H1 (cell line): ENCODE results near the gene TCAIM. TPM values are rescaled to one million over a fixed set of nuclear protein-coding genes. Genes with fewer than 3 reads are reported as not detected.

Source experiments
- CTCF ChIA-PET: fragments of 300-600 bp; sonication (Branson Sonifier 250); formaldehyde crosslinking; loops from one replicate; lab custom pipeline; 2021; ENCODE audit not compliant: partially characterized antibody; lab: Charles Lee
- POLR2A ChIA-PET: fragments of 300-600 bp; sonication (Branson Sonifier 250); formaldehyde crosslinking; loops from one replicate; lab custom pipeline; 2021; ENCODE audit warnings: inconsistent platforms; ENCODE audit not compliant: partially characterized antibody; lab: Charles Lee
- DNase-seq, 2 experiments: peaks; one replicate each; pipeline versions ENCODE4 v3.0.0 to v3.0.0-alpha.2; 2010 to 2022; ENCODE audit warnings: low spot score in 2 of 2, low read depth in 1 of 2, mixed read lengths in 1 of 2
- FAIRE-seq: peaks from 2 replicates; lab custom pipeline; 2011; peaks lifted over from hg19 to GRCh38; lab: Jason Lieb, UNC
- H2AFZ ChIP-seq: 2 replicates; pipeline ENCODE4 v1.8.1; 2012; ENCODE audit warnings: low read length, inconsistent platforms
- H2AK5ac ChIP-seq: 2 replicates; pipeline ENCODE4 v1.6.1; 2013; ENCODE audit warnings: low read depth, low read length
- H2BK120ac ChIP-seq: replicated peaks from 2 replicates; pipeline ENCODE3; 2013; ENCODE audit warnings: low read depth, low read length, inconsistent platforms
- H2BK12ac ChIP-seq: 2 replicates; pipeline ENCODE4 v1.6.1; 2013; ENCODE audit warnings: low read depth, low read length
- H2BK15ac ChIP-seq: 2 replicates; pipeline ENCODE4 v1.6.1; 2013; ENCODE audit warnings: low read length
- H2BK20ac ChIP-seq: 2 replicates; pipeline ENCODE4 v1.6.1; 2013; ENCODE audit warnings: low read length
- H2BK5ac ChIP-seq: 2 replicates; pipeline ENCODE4 v1.6.1; 2013; ENCODE audit warnings: low read depth, low read length
- H3K14ac ChIP-seq: 2 replicates; pipeline ENCODE4 v1.6.1; 2013; ENCODE audit warnings: inconsistent platforms; ENCODE audit not compliant: insufficient read length
- H3K18ac ChIP-seq: 2 replicates; pipeline ENCODE4 v1.6.1; 2013; ENCODE audit warnings: low read length; ENCODE audit errors: extremely low read depth
- H3K23ac ChIP-seq: 2 replicates; pipeline ENCODE4 v1.6.1; 2013; ENCODE audit warnings: inconsistent platforms; ENCODE audit not compliant: insufficient read length
- H3K23me2 ChIP-seq: 2 replicates; pipeline ENCODE4 v1.6.1; 2013; ENCODE audit warnings: low read depth, low read length
- H3K27ac ChIP-seq: 2 replicates; pipeline ENCODE4 v1.6.1; 2011; ENCODE audit warnings: low read depth, low read length, inconsistent platforms
- H3K27me3 ChIP-seq, 4 experiments: replicated peaks in 1 of 4; 1 replicate in 1 of 4; 2 replicates in 3 of 4; pipeline versions ENCODE4 v1.6.1 to v1.8.1; 2011 to 2013; ENCODE audit warnings: low read length in 3 of 4, mild to moderate bottlenecking in 3 of 4, inconsistent platforms in 2 of 4, mixed read lengths in 2 of 4, moderate library complexity in 1 of 4; ENCODE audit not compliant: control insufficient read depth in 3 of 4, insufficient read depth in 3 of 4; ENCODE audit errors: extremely low read depth in 1 of 4
- H3K36me3 ChIP-seq, 4 experiments: 2 replicates each; pipeline versions ENCODE4 v1.6.1 to v1.8.1; 2011 to 2013; ENCODE audit warnings: mild to moderate bottlenecking in 4 of 4, low read length in 3 of 4, moderate library complexity in 2 of 4, control low read depth in 1 of 4, inconsistent platforms in 1 of 4; ENCODE audit not compliant: insufficient read depth in 4 of 4, control insufficient read depth in 2 of 4
- H3K4ac ChIP-seq: replicated peaks from 2 replicates; pipeline ENCODE3; 2013; ENCODE audit warnings: low read length, low read depth, mixed read lengths, inconsistent platforms; ENCODE audit not compliant: insufficient read length
- H3K4me1 ChIP-seq, 4 experiments: replicated peaks in 1 of 4; 1 replicate in 1 of 4; 2 replicates in 3 of 4; pipeline versions ENCODE4 v1.6.1 to v1.8.1; 2011 to 2013; ENCODE audit warnings: low read length in 3 of 4, inconsistent platforms in 2 of 4, mixed read lengths in 1 of 4; ENCODE audit not compliant: insufficient read depth in 4 of 4, control insufficient read depth in 3 of 4
- H3K4me2 ChIP-seq, 2 experiments: 2 replicates each; pipeline versions ENCODE4 v1.6.1 to v1.8.1; 2011 to 2013; ENCODE audit warnings: low read depth in 2 of 2, low read length in 2 of 2, control low read depth in 1 of 2, inconsistent platforms in 1 of 2, mild to moderate bottlenecking in 1 of 2; ENCODE audit not compliant: insufficient read depth in 1 of 2
- H3K4me3 ChIP-seq, 4 experiments: fragments of 200-600, 300-600 bp in 1 of 4; sonication (generic), shearing (Covaris generic), sonication (Bioruptor Twin) in 1 of 4; 2 replicates each; pipeline versions ENCODE4 v1.5.1 to v1.8.1; 2011 to 2016; ENCODE audit warnings: low read length in 4 of 4, low read depth in 3 of 4, control low read depth in 2 of 4, inconsistent platforms in 2 of 4, mild to moderate bottlenecking in 2 of 4, mixed read lengths in 1 of 4, moderate library complexity in 1 of 4; ENCODE audit not compliant: insufficient read depth in 2 of 4; ENCODE audit errors: extremely low read depth in 1 of 4
- H3K56ac ChIP-seq: replicated peaks from 2 replicates; pipeline ENCODE3; 2013; ENCODE audit warnings: low read depth, mild to moderate bottlenecking, mixed read lengths, low read length, inconsistent platforms; ENCODE audit not compliant: insufficient read length
- H3K79me1 ChIP-seq: 2 replicates; pipeline ENCODE4 v1.6.1; 2013; ENCODE audit warnings: low read depth, low read length, control low read depth
- H3K79me2 ChIP-seq, 2 experiments: 2 replicates each; pipeline versions ENCODE4 v1.6.1 to v1.8.1; 2012 to 2013; ENCODE audit warnings: low read length in 2 of 2, mild to moderate bottlenecking in 2 of 2, inconsistent platforms in 1 of 2; ENCODE audit not compliant: insufficient read depth in 2 of 2, control insufficient read depth in 1 of 2
- H3K9ac ChIP-seq, 4 experiments: replicated peaks in 1 of 4; 1 replicate in 1 of 4; 2 replicates in 3 of 4; pipeline versions ENCODE4 v1.6.1 to v1.8.1; 2011 to 2013; ENCODE audit warnings: low read depth in 3 of 4, low read length in 3 of 4, control low read depth in 2 of 4, mild to moderate bottlenecking in 2 of 4, moderate library complexity in 2 of 4, inconsistent platforms in 1 of 4; ENCODE audit errors: extremely low read depth in 1 of 4
- H3K9me3 ChIP-seq, 2 experiments: 2 replicates each; pipeline versions ENCODE4 v1.6.1 to v1.8.1; 2012 to 2013; ENCODE audit warnings: mild to moderate bottlenecking in 2 of 2, moderate library complexity in 2 of 2, control low read depth in 1 of 2, inconsistent platforms in 1 of 2, low read depth in 1 of 2, low read length in 1 of 2, mixed read lengths in 1 of 2; ENCODE audit not compliant: insufficient read depth in 2 of 2
- H4K20me1 ChIP-seq, 2 experiments: replicated peaks in 1 of 2; 2 replicates each; pipeline versions ENCODE3 to v1.8.1; 2011 to 2013; ENCODE audit warnings: inconsistent platforms in 2 of 2, low read length in 2 of 2, mild to moderate bottlenecking in 1 of 2; ENCODE audit not compliant: insufficient read depth in 2 of 2, control insufficient read depth in 1 of 2
- H4K5ac ChIP-seq: 2 replicates; pipeline ENCODE4 v1.6.1; 2013; ENCODE audit warnings: low read length, low read depth, mixed read lengths, inconsistent platforms; ENCODE audit not compliant: insufficient read length
- H4K8ac ChIP-seq: 2 replicates; pipeline ENCODE4 v1.8.0; 2013; ENCODE audit warnings: mild to moderate bottlenecking, moderate library complexity, low read length, inconsistent platforms; ENCODE audit not compliant: insufficient read depth; ENCODE audit errors: extremely low read depth
- H4K91ac ChIP-seq: replicated peaks from 2 replicates; pipeline ENCODE3; 2013; ENCODE audit warnings: low read length, mixed read lengths, inconsistent platforms; ENCODE audit not compliant: insufficient read length
- ASH2L ChIP-seq: fragments of 200-600, 300-600 bp; sonication (generic); IDR thresholded peaks from one replicate; pipeline ENCODE4 v1.7.1; 2017; ENCODE audit warnings: low read length
- BACH1 ChIP-seq: IDR thresholded peaks from 2 replicates; pipeline ENCODE4 v1.6.1; 2012; ENCODE audit warnings: low read length, improper control_type of control experiment
- BCL11A ChIP-seq, 2 experiments: IDR thresholded peaks; one replicate each; pipeline ENCODE4 v1.6.1; 2011; ENCODE audit warnings: low read depth in 2 of 2, low read length in 2 of 2, mild to moderate bottlenecking in 2 of 2
- CHD1 ChIP-seq: IDR thresholded peaks from 2 replicates; pipeline ENCODE4 v1.6.1; 2012; ENCODE audit warnings: low read depth, low read length, improper control_type of control experiment
- EGR1 ChIP-seq: IDR thresholded peaks from 2 replicates; pipeline ENCODE4 v1.6.1; 2011; ENCODE audit warnings: low read depth, low read length, borderline replicate concordance
- NRF1 ChIP-seq: IDR thresholded peaks from 2 replicates; pipeline ENCODE4 v1.6.1; 2011; ENCODE audit warnings: mild to moderate bottlenecking, low read depth, low read length, improper control_type of control experiment
- POLR2A ChIP-seq, 2 experiments: IDR thresholded peaks; 1 replicate in 1 of 2; 2 replicates in 1 of 2; pipeline ENCODE4 v1.6.1; 2011; ENCODE audit warnings: low read depth in 2 of 2, low read length in 2 of 2, mild to moderate bottlenecking in 2 of 2; ENCODE audit errors: control extremely low read depth in 1 of 2
- SAP30 ChIP-seq: fragments of 300-600 bp; sonication (generic); IDR thresholded peaks from 2 replicates; pipeline ENCODE4 v1.7.1; 2012; ENCODE audit warnings: low read length, moderate library complexity, mild to moderate bottlenecking, inconsistent platforms; ENCODE audit not compliant: insufficient read depth, insufficient replicate concordance
- SP1 ChIP-seq: IDR thresholded peaks from 2 replicates; pipeline ENCODE4 v1.6.1; 2011; ENCODE audit warnings: low read depth, low read length
- TCF12 ChIP-seq: IDR thresholded peaks from 2 replicates; pipeline ENCODE4 v1.6.1; 2011; ENCODE audit warnings: low read depth, mild to moderate bottlenecking, low read length
- YY1 ChIP-seq: IDR thresholded peaks from 2 replicates; pipeline ENCODE4 v1.6.1; 2011; ENCODE audit warnings: low read depth, mild to moderate bottlenecking, low read length
- WGBS, 2 experiments: shearing (Covaris generic) in 1 of 2; methylation state at CpG; one replicate each; pipeline versions ENCODE4 v1.1.6 to v1.1.7; 2013 to 2015; ENCODE audit warnings: low lambda C conversion rate in 2 of 2, mixed read lengths in 2 of 2, inconsistent platforms in 1 of 2, low coverage in 1 of 2, missing lambda C conversion rate in 1 of 2; ENCODE audit not compliant: insufficient replicate concordance in 2 of 2, insufficient coverage in 1 of 2, insufficient read length in 1 of 2; ENCODE audit errors: extremely low coverage in 1 of 2, missing lambda C conversion rate in 1 of 2; 5-methylcytosine and 5-hydroxymethylcytosine counted together
- polyA plus RNA-seq, 7 experiments: library from polyadenylated mRNA; depleted of rRNA in 3 of 7; stranded (reverse) in 5 of 7; unstranded in 2 of 7; fragments of >200 nt in 5 of 7; fragments of 200-250 nt in 2 of 7; gene quantifications; 1 replicate in 5 of 7; 2 replicates in 1 of 7; 4 replicates in 1 of 7; pipeline versions ENCODE4 v1.2.1 to v1.2.3, GENCODE V29; 2011 to 2013; ENCODE audit warnings: missing spikeins in 2 of 7, mixed read lengths in 2 of 7
- total RNA-seq: library from RNA; stranded (reverse); fragmentation: NEBNext Ultra II Directional; extraction: Animal tissue kit (Norgen Biotek cat#: 25700); gene quantifications from 2 replicates; pipeline ENCODE4 v1.2.1, GENCODE V29; 2021

The TCAIM gene
- total and polyA plus RNA-seq, 2 of the 8 experiments (the other 6 are each of a cell fraction or from before 2014, with no cell fraction given) = 6.9 to 22.1 TPM

DNA sequence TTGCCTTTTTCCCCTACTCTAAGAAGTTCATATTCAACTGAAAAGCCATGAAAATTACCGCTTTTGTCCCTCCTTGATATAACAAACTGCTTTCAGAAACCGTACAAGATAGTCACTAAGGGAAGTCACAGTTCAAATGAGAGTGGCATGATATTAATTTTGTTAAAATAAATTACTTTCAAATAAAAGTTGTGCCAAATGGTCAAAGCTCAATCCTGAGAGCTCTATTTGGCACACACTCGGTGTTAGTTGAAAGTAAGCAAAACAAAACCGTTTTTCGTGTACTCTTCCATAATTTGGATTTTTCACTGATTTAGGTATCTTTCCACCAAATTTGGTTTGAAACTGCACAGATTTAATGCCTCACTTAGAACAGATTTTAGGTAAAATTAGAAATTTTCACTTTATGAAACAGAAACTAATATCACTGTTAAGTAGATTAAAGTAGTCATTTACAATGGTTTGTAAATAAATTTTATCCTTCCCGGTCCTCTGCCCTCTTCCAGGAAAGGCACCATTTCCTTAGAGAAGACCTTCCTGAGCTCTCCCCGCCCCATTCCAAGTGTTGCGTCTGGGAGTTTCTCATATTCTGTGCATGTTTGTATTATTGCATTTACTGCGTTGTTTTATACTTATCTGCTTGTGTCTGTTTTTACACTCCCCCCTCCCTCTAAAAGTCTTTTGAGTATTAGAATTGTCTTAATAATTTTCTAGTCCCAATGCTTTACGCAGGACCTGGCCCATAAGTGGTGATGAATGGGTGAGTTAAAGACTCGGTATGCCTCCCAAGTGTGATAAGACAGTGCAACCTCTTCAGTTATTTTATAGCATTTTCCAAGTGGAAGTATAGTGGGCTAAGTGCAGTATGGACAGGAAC lies 853 bp downstream of the TCAIM start:
- POLR2A ChIA-PET = interaction anchor here (0.7 to 2.0 kb wide), 10 partner anchors 20 to 422 kb away, joined by 3 to 7 read pairs (median 3); partner anchors contain the start of genes KIAA1143 and KIF15
- CTCF ChIA-PET = interaction anchor here (0.6 to 5.5 kb wide), 3 partner anchors 15 to 135 kb away, joined by 3 to 20 read pairs (median 4); no protein-coding TSS in a partner anchor
- 0 out of 2 replicates have a peak overlapping the region, but pooled peaks have one; percentile 95 for H3K27ac ChIP-seq
- TF ChIP-seq CHD1 (no peak), TCF12 (no peak), SP1 (no peak), BACH1 (no peak), EGR1 (no peak), BCL11A (IDR thresholded peaks at IDR 0.05; ENCODE audit: low read depth in 2 of 2, low read length in 2 of 2) (no peak), NRF1 (no peak), ASH2L (no peak), POLR2A (IDR thresholded peaks at IDR 0.05; ENCODE audit: control extremely low read depth in 1 of 2, low read depth in 2 of 2, low read length in 2 of 2) (no peak), SAP30 (no peak), YY1 (no peak)

More for the DNA sequence above, 853 bp downstream of the TCAIM start:
- Histone ChIP-seq H3K9ac (peak overlapping the region in 2 of 4 experiments; percentile 92; a peak in 5 of 7 replicates), H2AK5ac (no peak overlapping the region), H3K36me3 (peaks cover 0 to 3% (median 0%) of the 10 kb centered on the region in 4 experiments; a peak in 1 of 8 replicates), H3K4me1 (peaks cover 0 to 6% (median 3%) of the 10 kb centered on the region in 4 experiments; a peak in 4 of 7 replicates), H2BK120ac (no peak overlapping the region), H3K23me2 (no peaks in the 10 kb centered on the region), H3K4me2 (peak overlapping the region; percentile 70), H3K79me1 (no peaks in the 10 kb centered on the region), H3K27me3 (no peaks in the 10 kb centered on the region), H4K20me1 (no peaks in the 10 kb centered on the region), H3K4me3 (peak overlapping the region; percentile 58 to 80 (median 71)), H3K14ac (no peak overlapping the region), H3K79me2 (peaks cover 0 to 28% of the 10 kb centered on the region in 2 experiments; a peak in 3 of 4 replicates), H3K4ac (no peak overlapping the region), H4K91ac (no peak overlapping the region), H2AFZ (no peak overlapping the region), H4K5ac (peak overlapping the region; percentile 39), H4K8ac (no peak overlapping the region), H3K18ac (no peak overlapping the region), H2BK12ac (no peak overlapping the region), H2BK15ac (no peak overlapping the region), H2BK5ac (no peak overlapping the region), H3K56ac (no peak overlapping the region), H3K9me3 (no peaks in the 10 kb centered on the region), H2BK20ac (no peak overlapping the region), H3K23ac (no peak overlapping the region)
- DNase-seq (no peak), FAIRE-seq (no peak)
- 53% methylated on average over 11 of the region's 11 CpGs; no CpG with 5 or more reads in 1 of the 2 experiments for WGBS, 2 experiments
